TTC549 (cell line): Measurements from ENCODE around the gene SLC9A9.

Experiments used
- FAIRE-seq: peaks from 2 replicates; lab custom pipeline; 2012; peaks lifted over from hg19 to GRCh38; lab: Jason Lieb, UNC

SLC9A9 gene

GRCh38 chr3:143413372-143413771 lies 434.9 kb downstream of the SLC9A9 start:
- no peak for FAIRE-seq

- FAIRE-seq, result no peak
Observed at GRCh38 chr3:143412084-143412483, 436.2 kb downstream of the SLC9A9 start.

DNA sequence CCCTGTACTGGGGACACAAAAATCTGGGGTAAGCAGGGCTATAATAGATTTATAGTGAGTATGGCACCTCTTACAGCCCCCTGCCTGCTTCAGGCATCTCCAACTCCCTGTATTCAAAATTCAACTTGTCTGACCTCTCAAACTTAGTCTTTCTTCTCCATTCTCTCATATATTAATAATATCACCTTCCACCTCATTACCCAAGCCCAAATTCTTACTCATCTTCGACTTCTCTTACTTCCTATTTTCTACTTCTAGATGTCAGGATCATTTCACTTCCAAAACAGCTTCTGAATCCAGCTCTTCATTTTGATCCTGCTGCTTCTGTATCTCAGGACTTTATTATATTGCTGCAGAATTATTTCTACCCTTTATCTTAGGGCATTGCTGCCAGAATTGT lies 438.0 kb downstream of the SLC9A9 start:
- no peak for FAIRE-seq

DNA sequence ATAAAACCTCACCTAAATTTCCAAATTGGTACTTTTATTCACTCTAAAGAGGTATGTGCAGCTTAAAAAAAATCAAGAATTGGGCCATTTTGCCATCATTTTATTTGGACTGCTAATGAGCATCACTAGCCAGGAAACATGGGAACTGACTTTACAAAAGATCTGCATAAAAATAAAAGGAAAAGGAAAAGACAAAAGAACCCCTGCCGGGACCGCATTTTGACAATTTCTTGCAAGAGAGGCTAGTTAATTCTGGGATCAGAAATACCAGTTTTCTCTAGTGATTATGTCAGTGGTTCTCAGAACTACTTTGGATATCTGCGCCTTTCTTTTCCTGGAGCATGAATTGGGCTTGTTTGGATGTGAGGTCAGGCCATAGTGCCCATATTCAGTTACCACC lies 439.5 kb downstream of the SLC9A9 start:
- FAIRE-seq, result no peak

GRCh38 chr3:143402602-143403001 lies 445.7 kb downstream of the SLC9A9 start:
- FAIRE-seq, result no peak

DNA sequence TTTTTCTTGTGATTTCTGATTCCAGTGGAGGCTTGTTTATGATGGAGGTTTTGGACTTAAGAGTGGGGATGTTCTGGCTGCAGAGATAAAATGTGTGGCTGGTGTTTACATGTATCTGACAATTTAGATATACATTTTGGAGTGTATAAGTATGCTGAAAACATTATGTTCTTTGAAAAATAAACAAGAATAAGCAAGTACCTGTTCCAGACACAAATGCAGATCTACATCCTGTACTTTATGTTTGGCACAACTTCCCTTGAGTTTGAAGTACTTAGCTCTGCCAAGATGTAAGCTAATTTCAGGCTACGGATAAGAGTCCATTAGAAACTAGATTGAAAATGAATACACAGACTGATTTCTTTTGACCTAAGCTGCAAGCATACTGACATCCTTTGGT lies 451.5 kb downstream of the SLC9A9 start:
- no peak for FAIRE-seq

DNA sequence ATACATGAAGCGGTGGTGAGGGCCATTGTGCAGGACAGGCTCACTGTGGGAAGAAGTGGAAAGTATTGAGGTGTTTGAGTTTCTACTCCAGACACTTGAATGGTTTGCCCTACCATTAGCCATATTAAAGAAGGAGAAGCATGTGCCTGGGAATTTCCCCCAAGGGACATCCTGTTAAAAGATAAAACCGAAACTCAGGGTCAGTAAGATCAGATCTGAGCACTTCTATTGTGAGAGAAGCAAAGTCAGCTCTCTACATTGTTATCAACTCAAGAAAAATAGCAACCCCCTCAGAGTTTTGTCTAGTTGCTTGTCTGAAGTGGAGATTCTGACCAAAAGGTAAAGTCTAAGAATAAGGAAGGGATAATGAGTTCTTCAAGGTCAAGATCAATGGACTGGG lies 458.9 kb downstream of the SLC9A9 start:
- no peak for FAIRE-seq

- FAIRE-seq, result no peak
Observed at GRCh38 chr3:143387425-143387824, 460.8 kb downstream of the SLC9A9 start.

- no peak for FAIRE-seq
Observed at GRCh38 chr3:143384076-143384475, 464.2 kb downstream of the SLC9A9 start.

- no peak for FAIRE-seq
Observed at GRCh38 chr3:143383421-143383820, 464.8 kb downstream of the SLC9A9 start.

DNA sequence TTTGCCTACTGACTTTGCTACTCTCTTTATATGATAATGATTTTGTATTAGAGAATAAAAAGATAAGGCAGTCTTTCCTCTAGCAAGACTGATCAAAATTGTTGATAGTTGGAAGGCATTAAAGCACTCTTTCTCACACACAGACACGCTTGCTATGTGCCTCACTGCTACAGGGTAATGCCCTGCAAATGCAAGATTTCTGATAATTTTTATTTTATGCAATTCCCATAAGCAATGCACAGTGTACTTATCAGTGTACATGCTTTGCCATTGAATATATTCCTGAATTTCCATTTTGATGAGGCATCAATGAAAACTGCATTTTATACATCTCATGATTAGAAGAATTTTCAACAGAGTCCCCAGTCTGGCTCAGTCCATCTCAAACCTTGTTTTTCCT lies 465.5 kb downstream of the SLC9A9 start:
- FAIRE-seq, result no peak

GRCh38 chr3:143380449-143380848 lies 467.8 kb downstream of the SLC9A9 start:
- FAIRE-seq, result no peak

DNA sequence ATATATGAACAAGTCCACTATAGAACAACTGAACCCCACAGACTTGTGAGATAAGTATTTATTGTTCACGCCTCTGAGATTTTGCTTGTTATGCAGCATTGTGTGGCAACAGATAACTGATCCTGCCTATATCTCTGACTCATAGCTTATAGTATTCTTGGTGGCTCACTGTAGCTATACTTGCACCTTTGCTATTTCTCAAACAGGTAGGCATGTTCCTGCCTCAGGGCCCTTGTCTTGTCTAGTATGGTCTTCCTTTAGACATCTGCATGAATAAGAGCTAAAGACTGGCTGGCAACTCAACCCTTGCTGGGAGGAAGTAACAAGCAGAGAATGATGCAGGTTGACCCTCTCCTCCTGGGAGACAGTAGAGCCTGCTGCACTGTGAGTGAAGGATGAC lies 472.6 kb downstream of the SLC9A9 start:
- FAIRE-seq, result no peak

- FAIRE-seq, result no peak
Observed at GRCh38 chr3:143367171-143367570, 481.1 kb downstream of the SLC9A9 start.

DNA sequence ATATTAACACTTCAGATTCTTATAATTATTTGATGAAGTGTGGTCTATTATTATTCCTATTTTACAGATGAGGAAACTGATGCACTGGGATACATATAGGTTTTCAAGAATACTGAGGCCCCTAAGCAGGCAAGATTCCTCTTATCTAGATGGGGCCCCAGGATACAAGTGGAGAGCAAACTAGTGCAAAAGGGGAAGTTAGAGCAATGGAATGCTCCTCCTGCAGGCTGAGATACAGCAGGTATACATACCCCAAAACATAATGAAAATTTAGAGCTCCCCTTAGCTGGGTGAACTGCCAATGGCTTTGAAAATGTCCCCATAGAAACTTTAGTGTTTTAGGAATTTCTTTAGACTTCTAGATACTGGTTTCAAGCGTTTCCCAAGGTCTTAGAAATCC lies 481.6 kb downstream of the SLC9A9 start:
- FAIRE-seq, result no peak

DNA sequence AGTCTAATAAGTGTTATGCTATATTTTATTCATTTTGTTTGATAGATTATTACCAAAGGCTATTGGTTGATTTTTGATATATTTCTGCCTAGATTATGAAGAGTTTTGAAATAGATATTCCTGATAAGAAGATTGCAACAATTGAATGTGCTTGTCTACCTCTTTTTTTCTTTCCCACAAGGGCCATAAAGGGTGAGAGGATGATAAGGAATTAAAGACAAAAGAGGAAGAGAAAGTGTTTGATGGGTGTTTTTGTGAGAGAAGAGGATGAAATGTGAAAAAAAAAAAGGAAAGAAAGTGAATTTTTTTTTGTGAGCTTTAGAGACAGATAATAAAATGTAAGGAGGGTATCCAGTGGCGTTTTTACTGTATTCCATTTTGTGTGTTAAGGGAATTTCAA lies 484.3 kb downstream of the SLC9A9 start:
- no peak for FAIRE-seq

DNA sequence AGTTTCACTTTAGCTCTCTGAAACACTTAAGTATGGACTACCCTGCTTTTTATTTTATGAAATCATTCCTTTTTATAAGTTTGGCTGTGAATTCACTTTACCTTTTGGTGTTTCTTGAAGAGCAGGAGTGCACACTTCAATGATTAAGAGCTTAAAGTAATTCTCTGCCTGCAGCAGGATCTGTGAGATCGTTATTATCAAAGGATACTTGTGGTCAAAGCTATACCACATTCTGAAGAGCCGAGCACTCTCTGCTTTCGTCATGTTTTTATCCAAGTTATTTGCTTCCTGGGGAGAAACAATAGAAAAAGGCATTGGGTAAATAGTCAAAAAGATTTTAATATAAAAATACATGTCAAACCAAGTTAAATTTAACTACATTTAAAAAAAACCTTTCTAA lies 485.0 kb downstream of the SLC9A9 start:
- no peak for FAIRE-seq

- no peak for FAIRE-seq
Observed at GRCh38 chr3:143362115-143362991, 485.9 kb downstream of the SLC9A9 start.

- no peak for FAIRE-seq
Observed at GRCh38 chr3:143361589-143361988, 486.7 kb downstream of the SLC9A9 start.

GRCh38 chr3:143360244-143360643 lies 488.0 kb downstream of the SLC9A9 start:
- FAIRE-seq, result no peak

DNA sequence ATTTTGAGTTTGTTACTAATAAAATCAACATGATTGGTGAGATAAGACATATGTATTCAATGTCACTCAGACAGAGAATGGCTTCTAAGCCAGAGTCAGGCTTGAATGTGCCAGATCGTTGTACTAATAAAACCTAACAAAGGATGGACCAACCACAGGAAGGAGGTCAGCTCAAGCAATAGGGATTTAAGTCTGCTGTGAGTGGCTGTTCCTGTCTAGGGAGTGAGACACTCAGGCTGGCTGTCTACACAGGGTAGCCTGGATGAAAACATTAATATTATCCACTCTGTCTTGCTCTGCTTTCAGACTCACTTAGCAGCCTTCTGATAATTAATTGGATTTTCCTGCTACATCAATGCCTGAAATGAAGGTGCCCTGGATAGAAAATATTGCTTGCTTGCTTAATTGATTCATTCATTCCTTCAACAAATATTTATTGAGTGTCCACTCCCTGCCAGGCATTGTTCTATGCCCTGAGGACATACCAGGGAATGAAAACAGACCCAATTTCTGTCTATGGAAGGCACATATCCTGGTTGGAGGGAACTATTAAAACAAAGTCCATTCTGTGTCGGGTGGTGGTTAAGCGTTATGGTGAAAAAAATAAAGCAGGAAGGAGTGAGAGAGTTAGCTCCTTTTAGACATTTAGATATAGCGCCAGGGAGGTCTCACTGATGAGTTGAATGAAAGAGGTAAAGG lies 489.3 kb downstream of the SLC9A9 start:
- no peak for FAIRE-seq

DNA sequence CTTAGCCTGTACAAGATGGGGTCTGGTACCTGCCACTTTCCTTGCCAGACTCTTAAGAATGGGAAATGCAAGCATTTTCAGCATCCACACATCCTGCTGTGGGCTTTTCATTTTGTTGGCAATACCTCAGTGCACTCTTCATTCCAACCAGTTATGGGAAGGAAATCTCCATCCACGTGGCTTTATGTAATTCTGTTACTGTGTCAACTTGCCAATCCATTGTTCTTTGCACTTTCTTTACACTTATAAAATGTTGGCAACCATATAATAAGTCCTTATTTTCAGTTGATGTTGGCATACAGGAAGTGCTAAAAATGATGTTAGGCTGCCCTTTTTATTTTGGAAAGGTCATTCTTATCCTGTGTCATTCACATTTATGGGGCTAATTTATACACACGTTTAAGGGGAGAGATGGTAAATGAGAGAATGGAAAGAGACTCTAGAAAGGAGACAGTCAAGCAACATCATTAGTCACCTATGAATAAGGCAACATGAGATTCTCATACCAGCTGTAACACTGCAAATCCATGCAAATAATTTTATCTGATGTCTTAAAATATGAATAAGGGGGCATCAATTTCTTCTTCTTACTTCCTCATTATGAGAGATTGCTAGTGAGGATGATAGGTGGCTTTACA lies 490.0 kb downstream of the SLC9A9 start:
- FAIRE-seq, result no peak

GRCh38 chr3:143357700-143358099 lies 490.6 kb downstream of the SLC9A9 start:
- FAIRE-seq, result no peak
